Measurements from ENCODE around the gene BABAM2.

Gene BABAM2

DNA sequence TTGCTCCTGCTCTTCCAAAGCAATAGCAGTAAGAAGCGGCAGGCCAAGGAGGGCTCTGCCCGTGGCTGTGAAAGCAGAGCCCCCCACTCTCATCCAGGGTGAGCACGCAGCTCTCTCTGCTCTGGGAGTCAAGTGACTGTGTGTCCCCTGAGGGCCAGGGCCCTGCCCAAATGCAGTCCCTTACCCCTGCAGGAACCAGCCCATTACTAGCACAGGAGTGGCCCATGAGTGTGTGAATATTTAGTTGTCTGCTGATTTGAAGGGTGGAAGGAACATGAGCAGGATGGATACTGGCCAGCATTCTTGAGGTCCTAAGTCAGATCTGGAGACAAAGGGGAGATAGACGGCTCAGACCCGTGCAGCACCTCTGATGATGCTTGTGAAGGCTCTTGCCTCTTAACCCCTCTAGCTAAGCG lies 432.5 kb downstream of the BABAM2 start:
- TF ChIP-seq, protein P1, sequence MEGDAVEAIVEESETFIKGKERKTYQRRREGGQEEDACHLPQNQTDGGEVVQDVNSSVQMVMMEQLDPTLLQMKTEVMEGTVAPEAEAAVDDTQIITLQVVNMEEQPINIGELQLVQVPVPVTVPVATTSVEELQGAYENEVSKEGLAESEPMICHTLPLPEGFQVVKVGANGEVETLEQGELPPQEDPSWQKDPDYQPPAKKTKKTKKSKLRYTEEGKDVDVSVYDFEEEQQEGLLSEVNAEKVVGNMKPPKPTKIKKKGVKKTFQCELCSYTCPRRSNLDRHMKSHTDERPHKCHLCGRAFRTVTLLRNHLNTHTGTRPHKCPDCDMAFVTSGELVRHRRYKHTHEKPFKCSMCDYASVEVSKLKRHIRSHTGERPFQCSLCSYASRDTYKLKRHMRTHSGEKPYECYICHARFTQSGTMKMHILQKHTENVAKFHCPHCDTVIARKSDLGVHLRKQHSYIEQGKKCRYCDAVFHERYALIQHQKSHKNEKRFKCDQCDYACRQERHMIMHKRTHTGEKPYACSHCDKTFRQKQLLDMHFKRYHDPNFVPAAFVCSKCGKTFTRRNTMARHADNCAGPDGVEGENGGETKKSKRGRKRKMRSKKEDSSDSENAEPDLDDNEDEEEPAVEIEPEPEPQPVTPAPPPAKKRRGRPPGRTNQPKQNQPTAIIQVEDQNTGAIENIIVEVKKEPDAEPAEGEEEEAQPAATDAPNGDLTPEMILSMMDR (conservative IDR thresholded peaks at IDR 0.05; ENCODE audit: low read depth, low read length): no peak
- DNase-seq (ENCODE audit: low read depth): peak; percentile 71

DNA sequence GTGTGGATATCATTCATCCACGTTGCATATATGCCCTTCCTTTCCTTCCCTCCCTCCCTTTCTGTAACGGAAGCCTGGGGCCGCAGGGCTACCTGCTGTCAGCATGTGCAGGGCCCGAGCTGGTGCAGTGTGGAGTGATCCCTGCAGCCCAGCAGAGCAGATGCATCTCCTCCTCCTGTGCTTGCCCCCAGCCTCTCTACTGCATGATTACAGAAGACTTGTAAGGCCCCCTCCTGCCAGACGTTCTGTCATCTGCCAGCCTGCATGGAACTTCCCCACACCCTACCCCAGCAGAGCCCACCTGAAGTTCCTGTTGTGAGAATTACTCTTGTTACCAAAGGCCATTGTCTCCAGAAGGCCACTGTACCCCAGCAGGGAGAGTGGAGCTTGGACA lies 434.6 kb downstream of the BABAM2 start:
- no peak overlapping the region for H3K4me3 ChIP-seq (ENCODE audit: low read length)
- TF ChIP-seq, protein P1 (conservative IDR thresholded peaks at IDR 0.05; ENCODE audit: low read depth, low read length): no peak
- DNase-seq (ENCODE audit: low read depth): no peak

More for the DNA sequence above, 432.5 kb downstream of the BABAM2 start:
- H3K4me3 ChIP-seq (ENCODE audit: low read length): no peak overlapping the region

DNA sequence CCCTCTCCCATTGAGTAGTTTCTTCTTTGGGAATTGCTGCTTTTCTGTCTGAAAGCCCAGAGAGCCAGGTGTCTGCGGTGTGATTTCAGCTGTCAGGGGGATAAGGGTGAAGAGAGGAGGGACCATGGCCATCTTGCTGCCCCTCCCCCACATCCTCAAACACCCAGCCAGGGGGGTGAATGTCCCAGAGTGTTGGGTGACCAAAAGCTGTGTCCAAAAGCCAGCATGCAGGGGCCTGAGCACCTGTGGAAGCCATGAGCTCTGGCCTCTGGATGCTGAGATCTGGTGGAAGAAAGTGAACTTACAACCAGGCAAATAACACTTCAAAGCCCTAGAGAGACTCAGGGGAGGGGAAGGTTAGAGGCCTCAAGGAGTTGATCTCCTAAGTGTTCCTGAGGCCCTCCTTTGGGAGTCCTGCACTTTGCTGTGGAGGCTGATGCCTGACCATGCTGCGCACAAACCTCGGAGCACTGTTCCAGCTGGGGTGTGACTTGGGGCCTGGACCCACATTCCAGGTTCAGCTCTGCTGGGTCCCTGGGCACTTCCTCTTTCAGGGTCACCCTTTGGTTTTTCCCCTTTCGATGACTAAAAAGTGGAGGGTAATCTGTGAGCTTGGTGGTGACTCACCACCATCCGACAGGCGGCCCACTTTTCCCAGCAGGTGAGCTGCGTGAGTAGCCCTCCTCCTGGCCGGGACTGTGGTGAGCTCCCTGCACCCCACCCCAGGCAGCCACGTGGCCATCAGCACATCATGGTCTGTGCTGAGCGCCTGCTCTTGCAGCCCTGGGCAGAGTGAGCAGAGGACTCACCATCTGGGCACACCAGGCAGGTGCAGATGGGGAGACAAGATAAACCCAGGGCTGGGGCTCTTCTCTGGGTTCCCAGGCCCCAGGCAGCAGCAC lies 435.3 kb downstream of the BABAM2 start:
- no peak overlapping the region for H3K4me3 ChIP-seq (ENCODE audit: low read length)
- TF ChIP-seq, protein P1 (conservative IDR thresholded peaks at IDR 0.05; ENCODE audit: low read depth, low read length): no peak
- DNase-seq (ENCODE audit: low read depth): no peak

DNA sequence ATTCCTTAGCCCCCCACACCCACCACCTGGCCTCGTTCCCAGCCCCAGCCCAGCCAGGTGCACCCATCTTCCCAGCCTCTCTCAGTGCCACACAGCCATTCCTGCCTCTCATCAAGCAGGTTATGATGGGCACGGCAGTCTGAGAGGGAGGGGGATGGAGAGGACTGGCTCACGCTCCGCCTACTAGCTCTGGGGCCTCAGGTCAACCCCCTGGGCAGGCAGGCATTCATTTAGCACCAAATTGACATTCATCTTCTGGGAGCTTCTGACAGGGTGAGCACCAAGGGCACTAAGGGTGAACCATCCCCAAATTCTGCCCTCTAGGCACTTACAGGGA lies 435.9 kb downstream of the BABAM2 start:
- TF ChIP-seq, protein P1 (conservative IDR thresholded peaks at IDR 0.05; ENCODE audit: low read depth, low read length): no peak
- H3K4me3 ChIP-seq (ENCODE audit: low read length): no peak overlapping the region
- no peak for DNase-seq (ENCODE audit: low read depth)

DNA sequence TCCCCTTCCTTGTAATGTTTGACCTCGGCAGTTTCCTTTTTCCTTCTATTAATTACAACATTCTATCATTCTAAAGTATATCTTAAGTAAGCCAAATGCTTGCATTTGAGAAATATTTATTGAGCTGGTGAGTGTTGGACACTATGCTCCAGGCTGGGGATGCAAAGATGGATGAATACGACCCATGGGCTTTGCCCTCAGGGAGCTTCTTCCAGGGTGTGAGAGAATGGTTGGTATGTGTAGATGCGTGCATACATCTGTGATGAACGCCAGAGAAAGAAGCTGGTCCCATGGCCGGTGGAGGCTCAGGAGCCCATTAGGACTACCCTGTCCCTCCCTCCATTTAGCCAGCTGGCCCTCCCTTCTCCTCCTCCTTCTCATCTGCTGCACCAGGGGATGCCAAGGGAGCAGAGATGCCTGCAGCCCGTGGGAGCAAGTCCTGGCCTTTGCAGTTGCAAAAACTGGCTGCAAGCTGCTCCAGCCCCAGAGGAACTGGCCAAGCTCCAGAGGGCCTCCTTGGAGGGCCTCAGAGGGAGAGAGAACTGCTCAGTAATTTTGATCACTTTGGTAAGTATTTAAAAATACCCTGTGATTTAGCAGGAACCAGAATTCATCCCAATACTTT lies 436.5 kb downstream of the BABAM2 start:
- TF ChIP-seq, protein P1 (conservative IDR thresholded peaks at IDR 0.05; ENCODE audit: low read depth, low read length): no peak
- no peak overlapping the region for H3K4me3 ChIP-seq (ENCODE audit: low read length)
- DNase-seq (ENCODE audit: low read depth): no peak

DNA sequence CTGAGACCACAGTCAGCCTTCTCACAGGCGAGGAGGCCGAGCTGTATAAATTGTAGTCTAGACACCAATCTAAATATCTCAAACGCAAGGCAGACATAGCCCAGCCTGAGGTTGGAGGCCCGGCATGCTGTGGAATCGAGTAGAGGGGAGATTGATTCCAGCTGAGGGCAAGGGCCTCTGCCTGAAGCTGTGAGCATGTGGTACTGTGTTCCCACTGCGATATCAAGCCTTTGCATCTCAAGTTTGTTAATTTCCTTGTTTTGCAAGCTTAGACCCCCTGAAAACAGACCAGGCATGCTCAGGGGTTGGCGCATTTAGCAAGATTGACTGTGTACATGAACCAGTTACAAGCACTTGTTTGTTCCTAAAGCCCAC lies 437.0 kb downstream of the BABAM2 start:
- no peak overlapping the region for H3K4me3 ChIP-seq (ENCODE audit: low read length)
- TF ChIP-seq, protein P1 (conservative IDR thresholded peaks at IDR 0.05; ENCODE audit: low read depth, low read length): no peak
- no peak for DNase-seq (ENCODE audit: low read depth)
